Stimulated activated CD8-positive, alpha-beta memory T cell treated with anti-CD3 and anti-CD28 coated beads, Interleukin-7, amount 100 ng/mL, for 4 hours (primary cell): ENCODE results near the gene NMT2.

Source experiments
- DNase-seq, 2 donors: peaks; one replicate each; pipeline ENCODE4 v3.0.0-alpha.2; 2020; ENCODE audit warnings: low read depth in 2 of 2

Gene NMT2

GRCh38 chr10:15141136-15142054, 27.1 kb downstream of the NMT2 start:
- no peak for DNase-seq

GRCh38 chr10:15140698-15141097, 27.8 kb downstream of the NMT2 start:
- no peak for DNase-seq

DNA sequence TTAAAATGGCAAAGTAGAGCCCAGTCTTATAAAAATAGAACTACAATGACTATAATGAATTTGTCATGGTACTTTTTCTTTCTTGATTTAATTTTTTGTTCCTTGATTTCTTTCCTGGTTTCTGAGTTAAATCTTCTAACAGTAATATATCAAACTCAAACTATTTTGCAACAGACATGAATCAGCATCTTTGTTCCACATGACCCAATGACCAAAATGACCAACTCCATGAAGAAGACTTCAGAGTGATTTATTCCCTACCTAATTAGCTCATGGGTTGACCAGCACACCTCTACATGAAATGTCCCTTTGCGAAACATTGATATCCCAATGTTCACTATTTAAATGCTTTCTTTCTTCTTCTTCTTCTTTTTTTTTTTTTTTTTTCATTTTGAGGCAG, 30.9 kb downstream of the NMT2 start:
- no peak for DNase-seq

DNA sequence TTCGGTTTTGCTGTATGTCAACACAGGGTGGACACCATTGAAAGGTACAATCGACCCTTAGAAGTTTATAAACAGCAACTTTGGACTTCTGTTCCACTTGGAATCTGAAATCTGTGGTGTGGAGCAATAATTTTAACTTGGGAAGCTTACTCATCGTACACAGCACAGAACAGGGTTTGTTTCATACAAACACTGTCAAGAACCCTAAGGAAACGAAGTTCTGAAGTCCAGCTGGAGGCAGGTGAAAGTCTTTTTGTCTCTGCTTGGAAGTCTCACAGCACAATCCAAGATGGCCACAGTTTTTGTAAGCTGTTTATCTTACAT, 31.5 kb downstream of the NMT2 start:
- no peak for DNase-seq

DNA sequence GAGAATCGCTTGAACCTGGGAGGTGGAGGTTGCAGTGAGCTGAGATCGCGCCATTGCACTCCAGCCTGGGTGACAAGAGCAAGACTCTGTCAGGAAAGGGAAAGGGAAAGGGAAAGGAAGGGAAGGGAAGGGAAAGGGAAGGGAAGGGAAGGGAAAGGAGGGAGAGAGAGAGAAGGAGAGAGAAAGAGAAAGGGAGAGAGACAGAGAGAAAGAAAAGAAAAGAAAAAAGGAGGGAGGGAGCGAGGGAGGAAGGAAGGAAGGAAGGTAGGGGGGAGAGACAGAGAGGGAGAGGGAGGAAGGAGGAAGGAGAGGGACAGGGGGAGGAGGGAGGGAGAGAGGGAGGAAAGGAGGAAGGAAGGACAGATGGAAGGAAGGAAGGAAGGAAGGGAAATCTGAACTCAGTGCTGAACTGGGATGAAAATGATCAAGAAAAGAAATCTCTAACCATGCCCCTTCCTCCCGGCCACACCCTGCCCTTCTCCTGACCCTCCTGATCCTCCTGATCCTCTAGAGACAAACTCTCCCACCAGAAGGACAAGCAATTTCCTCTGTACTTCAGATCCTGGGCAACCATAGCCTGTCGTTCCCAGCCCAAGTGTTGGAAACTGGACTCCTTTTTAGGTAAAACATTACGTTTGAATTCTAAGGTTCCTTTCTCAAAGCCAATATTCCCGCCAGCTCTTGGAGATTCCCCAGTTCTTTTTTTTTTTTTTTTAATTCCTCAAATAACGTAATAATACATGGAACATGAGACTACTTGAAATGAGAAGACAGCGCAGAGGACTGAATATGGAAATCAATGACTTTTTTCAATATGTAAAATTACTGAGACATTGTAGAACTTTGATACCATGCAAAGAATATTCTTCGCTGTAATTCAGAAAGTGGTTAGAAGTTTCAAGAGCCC, 32.1 kb downstream of the NMT2 start:
- DNase-seq: no peak

- DNase-seq: no peak
Measured at GRCh38 chr10:15131330-15131729, 37.2 kb downstream of the NMT2 start.

GRCh38 chr10:15124908-15125307, 43.6 kb downstream of the NMT2 start:
- no peak for DNase-seq

DNA sequence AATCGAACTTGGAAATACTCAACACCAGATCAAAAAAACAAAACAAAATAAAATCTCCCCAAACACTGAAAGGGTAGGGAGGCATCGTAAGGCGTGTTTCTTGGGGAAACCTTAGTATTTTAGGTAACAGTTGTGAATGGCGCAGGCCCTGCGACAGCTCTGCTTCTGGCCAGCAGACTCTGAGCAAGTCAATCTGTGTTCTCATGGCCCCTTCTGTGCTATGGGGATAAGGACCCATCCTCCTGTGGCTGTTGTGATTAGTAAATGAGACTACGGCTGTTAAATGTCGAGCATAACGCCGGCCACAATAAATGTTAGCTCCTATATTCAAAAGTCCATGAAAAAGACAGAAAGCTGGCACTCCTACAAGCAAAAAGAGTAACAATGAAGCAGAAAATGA, 44.3 kb downstream of the NMT2 start:
- no peak for DNase-seq

GRCh38 chr10:15123749-15124184, 44.7 kb downstream of the NMT2 start:
- no peak for DNase-seq

GRCh38 chr10:15122477-15123030, 45.9 kb downstream of the NMT2 start:
- no peak for DNase-seq

DNA sequence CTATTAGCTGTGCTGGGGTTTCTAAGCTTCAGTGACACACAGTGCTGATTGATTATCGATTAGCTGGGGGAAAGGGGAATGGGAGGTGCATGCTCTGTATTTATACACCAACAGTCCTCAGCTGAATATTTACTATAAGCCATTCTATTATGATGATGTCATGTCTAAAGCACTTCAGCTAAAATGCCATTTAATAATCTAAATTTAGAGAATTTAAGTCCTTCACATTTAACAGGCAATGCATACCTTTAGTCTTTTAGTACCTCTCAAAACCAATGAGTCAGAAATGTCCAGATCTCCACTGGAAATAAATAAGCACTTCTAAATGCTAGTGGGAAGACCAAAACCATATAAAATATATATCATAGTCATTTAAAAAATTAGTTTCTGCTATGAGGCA, 46.8 kb downstream of the NMT2 start:
- no peak for DNase-seq

GRCh38 chr10:15120523-15120922, 48.0 kb downstream of the NMT2 start:
- no peak for DNase-seq

GRCh38 chr10:15118615-15119014, 49.9 kb downstream of the NMT2 start:
- no peak for DNase-seq

GRCh38 chr10:15116225-15116624, 52.3 kb downstream of the NMT2 start:
- DNase-seq: no peak

DNA sequence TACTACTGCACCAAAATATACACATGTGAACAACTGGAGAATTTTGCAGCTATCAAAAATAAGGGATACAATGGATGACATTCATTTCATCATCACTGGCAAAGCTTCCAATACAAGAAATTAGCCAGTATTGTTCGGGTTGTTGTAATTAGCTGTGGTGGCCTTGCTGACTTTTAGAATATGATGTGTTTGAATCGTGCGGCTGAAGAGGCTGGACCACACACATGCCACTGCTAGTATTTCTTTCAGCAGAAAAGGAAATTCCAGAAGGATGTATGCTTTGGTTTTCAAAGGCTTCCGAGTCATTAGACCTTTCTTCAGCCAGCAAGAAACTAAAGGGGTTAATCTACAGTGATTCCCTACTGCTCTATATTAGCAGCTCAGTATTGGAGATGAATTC, 54.7 kb downstream of the NMT2 start:
- DNase-seq: no peak

GRCh38 chr10:15112657-15113056, 55.8 kb downstream of the NMT2 start:
- no peak for DNase-seq

GRCh38 chr10:15106352-15107013, 62.0 kb downstream of the NMT2 start:
- peak; percentile 39 to 46 for DNase-seq

GRCh38 chr10:15103513-15103912, 65.0 kb downstream of the NMT2 start:
- no peak for DNase-seq

DNA sequence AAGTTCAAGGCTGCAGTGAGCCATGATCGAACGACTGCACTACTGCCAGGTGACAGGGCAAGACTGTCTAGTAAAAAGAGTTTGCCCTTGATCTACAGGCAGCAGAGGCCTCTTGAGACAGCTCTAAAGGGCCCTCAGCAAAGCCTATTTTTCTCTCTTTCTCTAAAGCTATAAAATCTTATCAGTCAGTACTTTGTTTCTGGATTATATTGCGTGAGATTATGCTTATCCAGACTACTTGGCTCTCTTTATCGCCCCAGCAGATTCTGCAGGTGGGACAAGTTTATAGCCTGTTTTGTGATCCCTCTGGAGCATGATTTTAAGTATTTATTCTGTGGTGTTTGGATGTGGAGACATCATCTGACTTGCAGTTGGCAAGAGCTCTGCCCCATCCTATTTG, 68.6 kb downstream of the NMT2 start:
- no peak for DNase-seq

- peak; percentile 92 to 94 for DNase-seq
Measured at GRCh38 chr10:15097011-15097812, 71.3 kb downstream of the NMT2 start, which contains the start of gene RPP38. RPP38 (plus strand) TSS chr10:15097355; CDS start chr10:15103315, 5,960 bp downstream.

- no peak for DNase-seq
Measured at GRCh38 chr10:15096661-15097010, 71.9 kb downstream of the NMT2 start.
